Breast epithelium (tissue), 4 donors: ENCODE results near the gene ZNF284. TPM values are rescaled to one million over a fixed set of nuclear protein-coding genes. Genes with fewer than 3 reads are reported as not detected.
A peak's percentile ranks its signal among the peaks of the same experiment; 100 is the strongest.

Experiments used
- DNase-seq, 2 donors: peaks; one replicate each; pipeline ENCODE4 v3.0.0-alpha.2; 2019; ENCODE audit warnings: low spot score in 2 of 2
- H3K27ac ChIP-seq, 2 donors: fragments of 200-600 bp; sonication (generic) in 1 of 2; one replicate each; pipeline ENCODE4 v1.5.1; 2016 to 2019; ENCODE audit warnings: mild to moderate bottlenecking in 1 of 2
- H3K27me3 ChIP-seq, 2 donors: fragments of 200-600 bp; sonication (generic) in 1 of 2; one replicate each; pipeline versions ENCODE4 v1.5.1 to v1.6.0; 2017 to 2019; ENCODE audit warnings: control low read depth in 1 of 2, mild to moderate bottlenecking in 1 of 2
- H3K36me3 ChIP-seq: fragments of 200-600 bp; one replicate; pipeline ENCODE4 v1.5.1; 2019
- H3K4me1 ChIP-seq, 2 donors: fragments of 200-600 bp; sonication (generic); one replicate each; pipeline ENCODE4 v1.5.1; 2016 to 2019; ENCODE audit warnings: control low read depth in 1 of 2
- H3K4me3 ChIP-seq, 3 donors: fragments of 200-600 bp; sonication (generic); 1 replicate in 2 of 3; 2 replicates in 1 of 3; pipeline ENCODE4 v1.5.1; 2016 to 2019; ENCODE audit warnings: mild to moderate bottlenecking in 3 of 3, moderate library complexity in 2 of 3
- H3K9me3 ChIP-seq, 2 donors: fragments of 200-600 bp; sonication (generic) in 1 of 2; one replicate each; pipeline ENCODE4 v1.5.1; 2016 to 2019; ENCODE audit warnings: control low read depth in 1 of 2
- POLR2A ChIP-seq: fragments of 450-650 bp; IDR thresholded peaks from one replicate; pipeline ENCODE4 v1.6.1; 2016; ENCODE audit warnings: antibody characterized with exemption, mild to moderate bottlenecking, moderate library complexity
- POLR2AphosphoS5 ChIP-seq, 3 donors: sonication (generic); formaldehyde crosslinking; IDR thresholded peaks; one replicate each; pipeline ENCODE4 v1.6.1; 2017; ENCODE audit warnings: antibody characterized with exemption in 3 of 3
- intact Hi-C: fragments of 100-400 bp; cut with DNase I; formaldehyde crosslinking; loops from one replicate; pipeline ENCODE4 v1.15.1; 2023; ENCODE audit warnings: low total_unique reads
- total RNA-seq, 3 donors: library from RNA; depleted of rRNA; stranded (reverse); fragments of >200 nt; gene quantifications; one replicate each; pipeline ENCODE4 v1.1.0, GENCODE V29; 2016
- TF ChIP-seq, protein P1 (sequence below), 3 donors: fragments of 450-650 bp; IDR thresholded peaks; one replicate each; pipeline ENCODE4 v1.5.1; 2016 to 2017; ENCODE audit warnings: antibody characterized with exemption in 3 of 3, mild to moderate bottlenecking in 3 of 3, moderate library complexity in 3 of 3

ZNF284 gene
- total RNA-seq, 3 donors from 2014 or later = 1.1 to 4.2 (median 2.9) TPM

DNA sequence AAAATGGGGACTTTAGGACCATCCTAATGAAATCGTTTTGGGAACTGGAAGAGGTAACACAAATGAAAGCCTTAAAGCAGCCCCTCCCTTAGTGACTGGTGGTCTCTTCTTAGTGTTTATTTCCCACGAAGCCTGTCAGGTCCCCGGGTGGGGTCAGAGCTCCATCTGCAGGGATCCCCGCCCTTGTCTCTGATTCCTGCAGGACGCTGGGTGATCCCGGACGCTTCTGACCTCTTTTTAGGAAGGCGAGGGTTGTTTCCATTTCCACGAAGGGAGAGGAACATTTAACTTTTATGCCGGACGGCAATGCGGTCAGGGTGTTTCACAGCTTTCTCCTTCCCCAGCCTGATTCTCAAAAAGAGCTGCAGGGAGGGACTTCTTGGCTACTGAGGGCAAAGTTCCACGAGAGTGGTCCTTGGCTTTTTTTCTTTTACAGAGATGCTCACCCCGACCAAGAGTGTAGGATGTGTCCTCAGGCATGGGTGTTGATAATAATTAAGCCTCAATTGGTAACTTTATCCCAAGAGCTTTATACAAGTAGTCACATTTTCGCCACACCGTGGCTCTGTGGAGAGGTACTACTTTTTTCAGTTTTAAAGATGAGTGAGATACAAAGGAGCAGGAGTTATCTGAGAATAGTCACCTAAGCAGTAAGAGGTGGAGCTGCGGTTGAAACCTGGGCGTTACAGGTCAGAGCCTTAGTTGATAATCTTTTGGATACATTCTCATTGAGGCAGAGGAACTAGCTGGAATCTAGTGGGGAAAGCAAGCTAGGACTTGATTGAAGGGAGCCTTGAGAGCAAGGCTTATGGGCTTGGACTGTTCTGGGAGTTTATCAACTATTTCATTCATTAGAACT lies 813 bp downstream of the ZNF284 start:
- Histone ChIP-seq H3K9me3 (peaks cover under 1 to 25% of the 10 kb centered on the region in 2 donors), H3K4me1 (peaks cover 0 to 8% of the 10 kb centered on the region in 2 donors), H3K4me3 (peak overlapping the region; percentile 57 to 78 (median 72)), H3K27me3 (no peaks in the 10 kb centered on the region), H3K27ac (peak overlapping the region in 1 of 2 donors; percentile 79), H3K36me3 (no peaks in the 10 kb centered on the region)
- no peak for DNase-seq
- intact Hi-C loops = no loop called here
- TF ChIP-seq POLR2A (no peak), POLR2AphosphoS5 (IDR thresholded peaks at IDR 0.05) (no peak)
- TF ChIP-seq, protein P1, sequence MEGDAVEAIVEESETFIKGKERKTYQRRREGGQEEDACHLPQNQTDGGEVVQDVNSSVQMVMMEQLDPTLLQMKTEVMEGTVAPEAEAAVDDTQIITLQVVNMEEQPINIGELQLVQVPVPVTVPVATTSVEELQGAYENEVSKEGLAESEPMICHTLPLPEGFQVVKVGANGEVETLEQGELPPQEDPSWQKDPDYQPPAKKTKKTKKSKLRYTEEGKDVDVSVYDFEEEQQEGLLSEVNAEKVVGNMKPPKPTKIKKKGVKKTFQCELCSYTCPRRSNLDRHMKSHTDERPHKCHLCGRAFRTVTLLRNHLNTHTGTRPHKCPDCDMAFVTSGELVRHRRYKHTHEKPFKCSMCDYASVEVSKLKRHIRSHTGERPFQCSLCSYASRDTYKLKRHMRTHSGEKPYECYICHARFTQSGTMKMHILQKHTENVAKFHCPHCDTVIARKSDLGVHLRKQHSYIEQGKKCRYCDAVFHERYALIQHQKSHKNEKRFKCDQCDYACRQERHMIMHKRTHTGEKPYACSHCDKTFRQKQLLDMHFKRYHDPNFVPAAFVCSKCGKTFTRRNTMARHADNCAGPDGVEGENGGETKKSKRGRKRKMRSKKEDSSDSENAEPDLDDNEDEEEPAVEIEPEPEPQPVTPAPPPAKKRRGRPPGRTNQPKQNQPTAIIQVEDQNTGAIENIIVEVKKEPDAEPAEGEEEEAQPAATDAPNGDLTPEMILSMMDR (IDR thresholded peaks at IDR 0.05) = no peak

DNA sequence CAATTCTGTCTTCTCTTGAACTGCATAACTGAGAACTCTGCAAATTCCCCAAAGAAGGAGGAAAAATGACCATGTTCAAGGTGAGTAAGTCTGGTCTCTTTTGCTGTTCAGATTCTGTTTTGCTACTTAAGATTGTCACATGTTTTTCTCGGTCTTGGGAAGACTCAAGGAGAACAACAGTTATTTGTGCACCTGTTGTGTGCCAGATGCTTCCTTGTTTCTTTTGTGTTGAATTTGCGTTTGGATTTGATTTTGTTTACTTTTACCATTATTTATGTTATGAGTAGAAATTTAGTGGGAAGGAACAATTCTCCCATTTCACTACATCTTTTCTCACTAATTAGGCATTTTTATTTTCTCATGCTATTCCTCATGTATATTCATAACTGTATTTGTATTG lies 4.4 kb downstream of the ZNF284 start:
- Histone ChIP-seq H3K9me3 (no peaks in the 10 kb centered on the region), H3K27ac (no peak overlapping the region), H3K4me1 (peaks cover 0 to 8% of the 10 kb centered on the region in 2 donors), H3K27me3 (no peaks in the 10 kb centered on the region), H3K4me3 (no peak overlapping the region), H3K36me3 (no peaks in the 10 kb centered on the region)
- no peak for DNase-seq
- TF ChIP-seq POLR2AphosphoS5 (IDR thresholded peaks at IDR 0.05) (no peak), POLR2A (no peak)
- TF ChIP-seq, protein P1 (IDR thresholded peaks at IDR 0.05) = no peak
- intact Hi-C loops = no loop called here

DNA sequence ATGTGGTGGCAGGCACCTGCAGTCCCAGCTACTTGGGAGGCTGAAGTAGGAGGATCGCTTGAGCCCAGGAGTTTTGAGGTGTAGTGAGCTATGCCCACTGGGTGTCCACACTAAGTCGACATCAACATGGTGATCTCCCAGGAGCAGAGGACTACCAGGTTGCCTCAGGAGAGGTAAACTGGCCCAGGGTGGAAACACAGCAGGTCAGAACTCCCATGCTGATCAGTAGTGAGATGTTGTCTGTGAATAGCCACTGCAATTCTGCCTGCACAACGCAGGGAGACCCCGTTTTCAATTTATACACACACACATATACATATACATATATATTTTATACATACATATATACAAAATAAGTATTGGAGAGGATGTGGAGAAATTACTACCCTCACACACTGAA lies 20.1 kb downstream of the ZNF284 start:
- H3K4me1 ChIP-seq = no peaks in the 10 kb centered on the region
- TF ChIP-seq POLR2AphosphoS5 (IDR thresholded peaks at IDR 0.05) (no peak), POLR2A (no peak)
- TF ChIP-seq, protein P1 (IDR thresholded peaks at IDR 0.05) = no peak
- DNase-seq = no peak
- no peak overlapping the region for H3K4me3 ChIP-seq
- H3K9me3 ChIP-seq = no peaks in the 10 kb centered on the region
- H3K36me3 ChIP-seq = no peaks in the 10 kb centered on the region
- no peak overlapping the region for H3K27ac ChIP-seq
- intact Hi-C loops = no loop called here
- H3K27me3 ChIP-seq = no peaks in the 10 kb centered on the region

DNA sequence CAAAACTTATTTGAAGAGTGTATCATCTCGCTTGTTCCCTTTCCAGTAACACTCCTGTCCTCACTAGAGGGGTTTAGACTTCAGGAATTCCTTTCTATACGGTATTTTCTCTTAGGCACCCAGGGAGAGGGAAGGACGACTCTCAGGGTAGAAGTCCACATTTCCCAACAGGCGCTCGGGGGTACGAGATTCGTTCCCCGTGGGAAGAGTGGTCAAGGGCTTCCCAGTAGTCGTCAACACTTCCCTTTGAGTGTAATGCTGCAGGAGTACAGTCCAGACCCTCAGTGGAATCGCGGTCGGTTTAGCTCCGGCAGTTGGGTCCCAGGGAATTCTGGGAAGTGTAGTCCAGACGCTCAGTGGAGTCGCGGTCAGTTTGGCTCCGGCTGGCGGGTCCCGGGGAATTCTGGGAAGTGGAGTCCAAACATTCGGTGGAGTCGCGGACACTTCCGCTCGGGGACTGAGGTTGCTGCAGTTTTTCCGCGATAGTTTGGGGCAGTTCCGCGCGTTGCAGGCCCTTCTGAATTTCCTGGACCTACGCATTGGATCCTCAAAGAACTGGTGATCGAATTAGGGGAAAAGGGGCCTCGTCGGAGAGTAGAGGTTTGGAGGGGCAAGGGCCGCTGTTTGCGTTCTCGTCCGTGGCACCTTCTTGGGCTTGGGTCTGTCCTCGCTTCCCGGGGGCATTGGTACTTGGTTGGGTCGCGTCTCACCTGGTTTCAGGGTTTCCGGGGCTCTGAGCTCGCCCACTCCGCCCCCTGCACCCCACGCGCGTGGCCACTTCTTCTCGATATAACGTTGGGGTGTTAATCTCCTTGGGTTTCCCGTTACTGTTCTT lies 22.2 kb downstream of the ZNF284 start, which contains the start of gene ZNF224:
TSS of gene ZNF224 (plus strand) at position 431 of the 835 bp plus-strand sequence. CDS start 3,513 bp downstream, outside the sequence.
- H3K36me3 ChIP-seq = peaks cover 10% of the 10 kb centered on the region
- H3K9me3 ChIP-seq = peaks cover 7% of the 10 kb centered on the region in 2 donors
- no peaks in the 10 kb centered on the region for H3K4me1 ChIP-seq
- peak within 1 kb of the TSS; percentile 64 to 92 (median 77) for H3K4me3 ChIP-seq
- TF ChIP-seq POLR2A = no peak
- TF ChIP-seq, protein P1 (IDR thresholded peaks at IDR 0.05) = no peak
- TF ChIP-seq POLR2AphosphoS5 (IDR thresholded peaks at IDR 0.05) = peak; percentile 13 to 61 (median 34)
- peak within 1 kb of the TSS; percentile 76 to 87 for H3K27ac ChIP-seq
- intact Hi-C loops = no loop called here
- DNase-seq = peak; percentile 78 to 86
- no peaks in the 10 kb centered on the region for H3K27me3 ChIP-seq
